A549 (cell line): Measurements from ENCODE around the gene SGCD. TPM values are rescaled to one million over a fixed set of nuclear protein-coding genes. Genes with fewer than 3 reads are reported as not detected.

Experiments
- ATAC-seq, 2 experiments: fragments of 200-7000 bp in 1 of 2; fragments of >200 bp in 1 of 2; cut with Nextera tagmentation in 1 of 2; cut with Tn5 transposase in 1 of 2; 3 replicates each; pipeline versions ENCODE4 v1.8.0 to v1.9.1; 2018 to 2020; ENCODE audit warnings: mild to moderate bottlenecking in 1 of 2, moderate library complexity in 1 of 2
- CTCF ChIA-PET: fragments of 300-600 bp; sonication (Branson Sonifier 250); formaldehyde crosslinking; extraction: SDS; loops from one replicate; lab custom pipeline; 2021; ENCODE audit warnings: antibody characterized with exemption, inconsistent platforms; lab: Yijun Ruan, JAX
- POLR2A ChIA-PET: fragments of 350-600 bp; formaldehyde crosslinking; extraction: SDS; loops from one replicate; lab custom pipeline; 2021; ENCODE audit warnings: antibody characterized with exemption, inconsistent platforms; lab: Yijun Ruan, JAX
- DNase-seq, 2 experiments: peaks; one replicate each; pipeline versions ENCODE4 v3.0.0 to v3.0.0-alpha.2; 2011 to 2016; ENCODE audit warnings: low read depth in 1 of 2, low spot score in 1 of 2
- FAIRE-seq: peaks from 2 replicates; lab custom pipeline; 2011; peaks lifted over from hg19 to GRCh38; lab: Jason Lieb, UNC
- H3K27ac ChIP-seq, 2 experiments: fragments of >200 bp; sonication (Bioruptor Twin); formaldehyde crosslinking; 3 replicates each; pipeline ENCODE4 v1.5.1; 2016 to 2017
- H3K4me1 ChIP-seq: fragments of >200 bp; sonication (Bioruptor Twin); formaldehyde crosslinking; 3 replicates; pipeline ENCODE4 v1.6.1; 2016
- H3K4me2 ChIP-seq: fragments of >200 bp; sonication (Bioruptor Twin); formaldehyde crosslinking; 3 replicates; pipeline ENCODE4 v1.6.1; 2016
- H3K4me3 ChIP-seq: fragments of >200 bp; sonication (Bioruptor Twin); formaldehyde crosslinking; 3 replicates; pipeline ENCODE4 v1.5.1; 2016
- H3K9me3 ChIP-seq: fragments of >200 bp; sonication (Bioruptor Twin); formaldehyde crosslinking; 3 replicates; pipeline ENCODE4 v1.6.1; 2016
- CHD2 ChIP-seq: fragments of 150-350 bp; IDR thresholded peaks from 2 replicates; pipeline ENCODE4 v1.6.1; 2014; ENCODE audit warnings: low read length; ENCODE audit not compliant: partially characterized antibody
- E2F6 ChIP-seq: IDR thresholded peaks from 2 replicates; pipeline ENCODE4 v1.6.1; 2012; ENCODE audit warnings: low read depth, borderline replicate concordance
- EHMT2 ChIP-seq: fragments of 200-600 bp; sonication (generic); IDR thresholded peaks from 2 replicates; pipeline ENCODE4 v1.6.1; 2016; ENCODE audit warnings: antibody characterized with exemption, low read depth, mild to moderate bottlenecking, moderate library complexity
- ELK1 ChIP-seq: fragments of 150-350 bp; IDR thresholded peaks from 2 replicates; pipeline ENCODE4 v1.6.1; 2014; ENCODE audit warnings: low read depth, mild to moderate bottlenecking, low read length
- ESRRA ChIP-seq: fragments of 150-350 bp; IDR thresholded peaks from 2 replicates; pipeline ENCODE4 v1.6.1; 2014; ENCODE audit warnings: mild to moderate bottlenecking, low read length, borderline replicate concordance
- FOSL2 ChIP-seq, 2 experiments: fragments of 450-650 bp in 1 of 2; fragments of >200 bp in 1 of 2; sonication (Bioruptor Twin) in 1 of 2; formaldehyde crosslinking; IDR thresholded peaks; 2 replicates each; pipeline versions ENCODE4 v1.5.0 to v1.6.1; 2016 to 2020; ENCODE audit warnings: mild to moderate bottlenecking in 1 of 2, moderate library complexity in 1 of 2
- GATA3 ChIP-seq: IDR thresholded peaks from 2 replicates; pipeline ENCODE4 v1.6.1; 2012; ENCODE audit warnings: borderline replicate concordance
- HDAC2 ChIP-seq: fragments of 200-600 bp; sonication (generic); IDR thresholded peaks from 2 replicates; pipeline ENCODE4 v1.6.1; 2016
- HES2 ChIP-seq: fragments of >200 bp; sonication (Bioruptor Twin); formaldehyde crosslinking; IDR thresholded peaks from 2 replicates; pipeline ENCODE4 v1.6.1; 2016
- HEYL ChIP-seq: fragments of 250-450 bp; sonication (Bioruptor Pico); IDR thresholded peaks from 2 replicates; pipeline ENCODE4 v1.8.0; 2021; ENCODE audit warnings: mild to moderate bottlenecking, moderate library complexity
- HOXA7 ChIP-seq: fragments of 250-450 bp; sonication (Bioruptor Pico); IDR thresholded peaks from 2 replicates; pipeline ENCODE4 v1.5.0; 2020; ENCODE audit warnings: mild to moderate bottlenecking, moderate library complexity
- JUN ChIP-seq, 2 experiments: fragments of >200 bp; sonication (Bioruptor Twin); formaldehyde crosslinking; IDR thresholded peaks; 2 replicates in 1 of 2; 3 replicates in 1 of 2; pipeline ENCODE4 v1.6.1; 2016 to 2017
- JUNB ChIP-seq: fragments of >200 bp; sonication (Bioruptor Twin); formaldehyde crosslinking; IDR thresholded peaks from 2 replicates; pipeline ENCODE4 v1.6.1; 2016
- MAFK ChIP-seq: fragments of 450-650 bp; IDR thresholded peaks from 2 replicates; pipeline ENCODE4 v1.6.1; 2014; ENCODE audit not compliant: partially characterized antibody
- MAZ ChIP-seq: fragments of 150-350 bp; IDR thresholded peaks from 2 replicates; pipeline ENCODE4 v1.6.1; 2014; ENCODE audit warnings: antibody characterized with exemption, low read depth, low read length, borderline replicate concordance
- MYC ChIP-seq: IDR thresholded peaks from 2 replicates; pipeline ENCODE4 v1.6.1; 2012; ENCODE audit warnings: mild to moderate bottlenecking, inconsistent platforms, low read length, improper control_type of control experiment, borderline replicate concordance
- NR3C1 ChIP-seq: fragments of >200 bp; sonication (Bioruptor Twin); formaldehyde crosslinking; IDR thresholded peaks from 3 replicates; pipeline ENCODE4 v1.6.1; 2017
- PHF8 ChIP-seq: fragments of 200-600 bp; sonication (generic); IDR thresholded peaks from 2 replicates; pipeline ENCODE4 v1.6.1; 2016; ENCODE audit warnings: low read depth, mild to moderate bottlenecking, antibody characterized with exemption, moderate library complexity, borderline replicate concordance
- RAD21 ChIP-seq, 2 experiments: fragments of >200 bp in 1 of 2; sonication (Bioruptor Twin) in 1 of 2; formaldehyde crosslinking in 1 of 2; IDR thresholded peaks in 1 of 2; conservative IDR thresholded peaks in 1 of 2; 2 replicates in 1 of 2; 3 replicates in 1 of 2; pipeline ENCODE4 v1.6.1; 2012 to 2018; ENCODE audit warnings: inconsistent platforms in 1 of 2
- RNF2 ChIP-seq: fragments of 200-600 bp; sonication (generic); IDR thresholded peaks from 2 replicates; pipeline ENCODE4 v1.6.1; 2016; ENCODE audit warnings: low read depth, mild to moderate bottlenecking, antibody characterized with exemption, moderate library complexity, borderline replicate concordance
- SREBF2 ChIP-seq: fragments of 450-650 bp; IDR thresholded peaks from 2 replicates; pipeline ENCODE4 v1.6.1; 2014; ENCODE audit warnings: mild to moderate bottlenecking, moderate library complexity
- TFCP2L1 ChIP-seq: fragments of 250-450 bp; sonication (Bioruptor Pico); IDR thresholded peaks from 2 replicates; pipeline ENCODE4 v1.5.0; 2021; ENCODE audit warnings: mild to moderate bottlenecking
- ZFP36 ChIP-seq: fragments of 450-650 bp; IDR thresholded peaks from 2 replicates; pipeline ENCODE4 v1.6.1; 2014; ENCODE audit warnings: borderline replicate concordance; ENCODE audit not compliant: partially characterized antibody
- WGBS: methylation state at CpG from one replicate; pipeline ENCODE4 v1.1.6; 2017; ENCODE audit errors: missing lambda C conversion rate; 5-methylcytosine and 5-hydroxymethylcytosine counted together
- polyA plus RNA-seq, 4 experiments: library from polyadenylated mRNA; depleted of rRNA in 3 of 4; stranded (reverse); fragments of >200 nt; fragmentation: RNase III in 1 of 4; extraction: RNeasy Plus Mini Kit Qiagen cat#74134 plus additional on column Dnase treatment in 1 of 4; gene quantifications; 2 replicates in 3 of 4; 3 replicates in 1 of 4; pipeline ENCODE4 v1.2.3, GENCODE V29; 2011 to 2017

The SGCD gene
- polyA plus RNA-seq, 2 of the 4 experiments (the other 2 are of a cell fraction) = 7.6 to 10.6 TPM

- no peak overlapping the region for H3K4me3 ChIP-seq
- no peak for TF ChIP-seq EHMT2
- TF ChIP-seq HOXA7 (CRISPR knock-in tag) = no peak
- no peak for TF ChIP-seq JUN (IDR thresholded peaks at IDR 0.05)
- no peaks in the 10 kb centered on the region for H3K4me1 ChIP-seq
- WGBS = 82% methylated on average over 4 of the region's 4 CpGs
- ATAC-seq (no peak), FAIRE-seq (no peak), DNase-seq (no peak)
- CTCF ChIA-PET = no interaction called here
- no peak overlapping the region for H3K27ac ChIP-seq
- no peaks in the 10 kb centered on the region for H3K9me3 ChIP-seq
- no peak overlapping the region for H3K4me2 ChIP-seq
- POLR2A ChIA-PET = no interaction called here
Observed at GRCh38 chr5:156779436-156779835, 452.5 kb downstream of the SGCD start.

GRCh38 chr5:156783092-156783491 lies 456.1 kb downstream of the SGCD start:
- no peak overlapping the region for H3K27ac ChIP-seq
- CTCF ChIA-PET = no interaction called here
- 74% methylated on average over 5 of the region's 5 CpGs for WGBS
- no peak for FAIRE-seq
- TF ChIP-seq GATA3 (no peak), HDAC2 (no peak), E2F6 (no peak), CHD2 (no peak)
- no peaks in the 10 kb centered on the region for H3K4me1 ChIP-seq
- H3K4me2 ChIP-seq = no peak overlapping the region
- no peak for ATAC-seq
- no peaks in the 10 kb centered on the region for H3K9me3 ChIP-seq
- no peak overlapping the region for H3K4me3 ChIP-seq
- no peak for DNase-seq
- POLR2A ChIA-PET = no interaction called here

GRCh38 chr5:156794687-156795086 lies 467.7 kb downstream of the SGCD start:
- H3K4me2 ChIP-seq = no peak overlapping the region
- 31% methylated on average over 2 of the region's 2 CpGs for WGBS
- H3K4me3 ChIP-seq = no peak overlapping the region
- CTCF ChIA-PET = no interaction called here
- ATAC-seq (no peak), DNase-seq (no peak), FAIRE-seq (no peak)
- TF ChIP-seq MYC (no peak), MAFK (no peak), FOSL2 (IDR thresholded peaks at IDR 0.05) (no peak), FOSL2 (CRISPR knock-in tag; IDR thresholded peaks at IDR 0.05) (no peak), HES2 (no peak), RAD21 (conservative IDR thresholded peaks at IDR 0.05 in 1 of 2, IDR thresholded peaks at IDR 0.05 in 1 of 2) (no peak), PHF8 (no peak), ELK1 (no peak), JUNB (no peak), EHMT2 (no peak), RNF2 (no peak), ZFP36 (no peak), TFCP2L1 (CRISPR knock-in tag) (no peak), ESRRA (no peak)
- POLR2A ChIA-PET = no interaction called here
- H3K9me3 ChIP-seq = no peaks in the 10 kb centered on the region
- H3K27ac ChIP-seq = no peak overlapping the region
- no peaks in the 10 kb centered on the region for H3K4me1 ChIP-seq

- no peak overlapping the region for H3K4me2 ChIP-seq
- 42% methylated on average over 1 of the region's 1 CpG for WGBS
- H3K9me3 ChIP-seq = no peaks in the 10 kb centered on the region
- no peak overlapping the region for H3K27ac ChIP-seq
- POLR2A ChIA-PET = no interaction called here
- no peak overlapping the region for H3K4me3 ChIP-seq
- FAIRE-seq = no peak
- TF ChIP-seq SREBF2 (no peak), MAFK (no peak), NR3C1 (no peak), HEYL (no peak), ELK1 (no peak), MAZ (no peak)
- no peak for DNase-seq
- ATAC-seq = no peak
- H3K4me1 ChIP-seq = no peaks in the 10 kb centered on the region
- CTCF ChIA-PET = no interaction called here
Observed at GRCh38 chr5:156798201-156798600, 471.2 kb downstream of the SGCD start.
